Erythroblast (primary cell): ENCODE data around the gene CEP164.

ENCODE experiments used
- GATA1 ChIP-seq: IDR thresholded peaks from 2 replicates; pipeline ENCODE4 v1.6.1; 2011; ENCODE audit warnings: low read depth, mild to moderate bottlenecking, control low read depth, low read length, moderate library complexity
- POLR2A ChIP-seq: IDR thresholded peaks from 2 replicates; pipeline ENCODE4 v1.6.1; 2011; ENCODE audit warnings: mild to moderate bottlenecking, low read length

DNA sequence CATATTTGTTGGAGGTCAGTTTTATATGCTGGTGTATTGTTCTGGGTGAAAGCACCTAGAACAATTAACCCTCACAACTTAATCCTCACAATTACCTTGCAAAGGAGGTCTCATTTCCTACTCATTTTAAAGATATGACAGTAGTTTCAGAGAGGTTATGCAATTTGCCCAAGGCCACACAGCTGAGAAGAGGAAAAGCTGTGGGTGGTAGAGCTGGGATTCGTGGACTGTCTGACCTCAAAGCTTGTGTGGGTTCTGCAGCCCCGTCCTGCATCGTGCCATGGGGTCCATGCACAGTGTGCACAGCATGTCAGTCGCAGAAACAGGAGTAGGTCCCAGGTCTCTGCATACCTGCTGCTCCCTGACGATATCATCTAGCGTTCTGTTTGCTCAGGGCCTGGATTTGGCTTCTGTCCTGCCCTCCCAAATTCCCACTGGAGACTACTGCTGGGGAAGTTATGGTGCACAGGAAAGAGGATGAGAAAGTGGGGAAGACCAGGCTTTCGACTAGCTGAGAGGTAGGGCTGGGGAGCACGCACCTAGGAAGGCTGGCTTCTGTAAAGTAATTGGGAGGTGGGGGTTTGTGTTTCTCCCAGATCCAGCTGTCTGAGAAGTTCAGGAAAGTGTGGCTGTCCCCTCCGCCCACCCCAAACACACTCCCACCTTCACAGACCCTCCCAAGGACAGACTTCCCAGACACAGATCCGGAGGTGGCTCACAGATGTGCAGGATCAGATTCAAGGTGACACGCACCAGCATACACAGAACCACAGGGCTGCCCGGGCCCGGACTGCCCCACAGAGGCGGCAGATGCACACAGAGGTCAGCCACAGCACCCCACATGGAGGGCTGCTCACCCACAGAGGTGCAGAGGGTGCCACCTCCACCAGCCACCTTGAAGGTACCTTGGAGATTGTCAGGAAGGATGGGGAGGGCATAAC is 13.6 kb upstream of the CEP164 start:
- TF ChIP-seq POLR2A (no peak), GATA1 (no peak)
